ENCODE measurements around the gene SELENON.

The SELENON gene

GRCh38 chr1:25862785-25863485 is 62.9 kb downstream of the SELENON start:
- TF ChIP-seq CTCF (conservative IDR thresholded peaks at IDR 0.05; ENCODE audit: control insufficient read depth, insufficient read depth, low read depth, low read length) = no peak
- H3K4me3 ChIP-seq (ENCODE audit: control insufficient read depth, low read depth, low read length) = no peak overlapping the region
- no peak for DNase-seq (ENCODE audit: low read depth)

- DNase-seq (ENCODE audit: low read depth) = no peak
- no peak overlapping the region for H3K4me3 ChIP-seq (ENCODE audit: control insufficient read depth, low read depth, low read length)
- TF ChIP-seq CTCF (conservative IDR thresholded peaks at IDR 0.05; ENCODE audit: control insufficient read depth, insufficient read depth, low read depth, low read length) = no peak
Observed at GRCh38 chr1:25863486-25864262, 63.7 kb downstream of the SELENON start.

GRCh38 chr1:25864434-25864833 is 64.4 kb downstream of the SELENON start:
- TF ChIP-seq CTCF (conservative IDR thresholded peaks at IDR 0.05; ENCODE audit: control insufficient read depth, insufficient read depth, low read depth, low read length) = no peak
- H3K4me3 ChIP-seq (ENCODE audit: control insufficient read depth, low read depth, low read length) = no peak overlapping the region
- no peak for DNase-seq (ENCODE audit: low read depth)

GRCh38 chr1:25866288-25866687 is 66.3 kb downstream of the SELENON start:
- no peak for TF ChIP-seq CTCF (conservative IDR thresholded peaks at IDR 0.05; ENCODE audit: control insufficient read depth, insufficient read depth, low read depth, low read length)
- no peak overlapping the region for H3K4me3 ChIP-seq (ENCODE audit: control insufficient read depth, low read depth, low read length)
- DNase-seq (ENCODE audit: low read depth) = no peak

- H3K4me3 ChIP-seq (ENCODE audit: control insufficient read depth, low read depth, low read length) = no peak overlapping the region
- no peak for DNase-seq (ENCODE audit: low read depth)
- TF ChIP-seq CTCF (conservative IDR thresholded peaks at IDR 0.05; ENCODE audit: control insufficient read depth, insufficient read depth, low read depth, low read length) = no peak
Observed at GRCh38 chr1:25867210-25867991, 67.4 kb downstream of the SELENON start.
